Ureter (tissue), 1 donor: ENCODE results near the gene SLIT3. TPM values are rescaled to one million over a fixed set of nuclear protein-coding genes. Genes with fewer than 3 reads are reported as not detected.

Experiments used
- DNase-seq: peaks from one replicate; pipeline ENCODE4 v3.0.0-alpha.2; 2020; ENCODE audit warnings: low spot score
- total RNA-seq: library from RNA; stranded (reverse); gene quantifications from one replicate; pipeline ENCODE4 v1.2.4, GENCODE V29; 2023
- donor health status: DM: yes; HTN: yes; CAD: no.

Gene SLIT3
- total RNA-seq, 1 donor from 2014 or later, result 67.0 TPM

GRCh38 chr5:169036079-169036805 lies 264.7 kb downstream of the SLIT3 start:
- DNase-seq, result no peak

GRCh38 chr5:169029661-169030274 lies 271.2 kb downstream of the SLIT3 start:
- no peak for DNase-seq

GRCh38 chr5:169029037-169029436 lies 271.9 kb downstream of the SLIT3 start:
- DNase-seq, result no peak

GRCh38 chr5:169027501-169028061 lies 273.4 kb downstream of the SLIT3 start:
- DNase-seq, result no peak

- no peak for DNase-seq
Measured at GRCh38 chr5:169025491-169025890, 275.4 kb downstream of the SLIT3 start.

GRCh38 chr5:169024421-169024820 lies 276.5 kb downstream of the SLIT3 start:
- DNase-seq, result no peak

GRCh38 chr5:169022718-169023117 lies 278.2 kb downstream of the SLIT3 start:
- DNase-seq, result no peak

- DNase-seq, result no peak
Measured at GRCh38 chr5:169020102-169020501, 280.8 kb downstream of the SLIT3 start.

GRCh38 chr5:169018925-169019324 lies 282.0 kb downstream of the SLIT3 start:
- DNase-seq, result no peak

- no peak for DNase-seq
Measured at GRCh38 chr5:169015991-169016390, 284.9 kb downstream of the SLIT3 start.

- DNase-seq, result no peak
Measured at GRCh38 chr5:169013846-169014245, 287.1 kb downstream of the SLIT3 start.

- DNase-seq, result no peak
Measured at GRCh38 chr5:169013208-169013728, 287.7 kb downstream of the SLIT3 start.

- DNase-seq, result no peak
Measured at GRCh38 chr5:169012450-169012849, 288.5 kb downstream of the SLIT3 start.

- no peak for DNase-seq
Measured at GRCh38 chr5:169011451-169011850, 289.5 kb downstream of the SLIT3 start.

- no peak for DNase-seq
Measured at GRCh38 chr5:169011009-169011408, 289.9 kb downstream of the SLIT3 start.

- no peak for DNase-seq
Measured at GRCh38 chr5:169009123-169009522, 291.8 kb downstream of the SLIT3 start.

GRCh38 chr5:169006842-169007790 lies 293.8 kb downstream of the SLIT3 start:
- no peak for DNase-seq

- no peak for DNase-seq
Measured at GRCh38 chr5:169004551-169004950, 296.4 kb downstream of the SLIT3 start.

GRCh38 chr5:169003721-169004541 lies 297.0 kb downstream of the SLIT3 start:
- DNase-seq, result no peak

GRCh38 chr5:169002953-169003555 lies 297.9 kb downstream of the SLIT3 start:
- no peak for DNase-seq
